ENCODE results near the gene PDS5B.

Gene PDS5B

DNA sequence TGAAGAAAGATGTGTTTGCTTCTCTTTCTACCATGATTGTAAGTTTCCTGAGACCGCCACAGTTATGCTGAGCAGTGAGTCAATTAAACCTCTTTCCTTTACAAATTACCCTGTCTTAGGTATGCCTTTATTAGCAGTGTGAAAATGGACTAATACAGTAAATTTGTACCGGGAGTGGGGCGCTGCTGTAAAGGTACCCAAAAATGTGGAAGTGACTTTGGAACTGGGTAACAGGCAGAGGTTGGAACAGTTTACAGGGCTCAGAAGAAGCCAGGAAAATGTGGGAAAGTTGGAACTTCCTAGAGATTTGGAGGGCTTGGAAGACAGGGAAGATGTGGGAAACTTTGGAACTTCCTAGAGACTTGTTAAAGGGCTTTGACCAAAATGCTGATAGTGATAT is 9.2 kb upstream of the PDS5B start:
- no peaks in the 10 kb centered on the region for H3K4me1 ChIP-seq
- H3K36me3 ChIP-seq (replicated peaks): no peaks in the 10 kb centered on the region
- in situ Hi-C loops (cut with MboI; ENCODE audit: low sequenced_read_pairs): loop anchor here (25.0 kb wide), 1 partner anchor 1135 kb away; no protein-coding TSS in a partner anchor
- no peak for DNase-seq (ENCODE audit: low spot score in 2 of 2)
- H3K27me3 ChIP-seq (ENCODE audit: low read depth): no peaks in the 10 kb centered on the region
- peaks cover 8% of the 10 kb centered on the region; the same call in 1 of the 2 replicates for H3K9me3 ChIP-seq
- no peak overlapping the region for H3K4me3 ChIP-seq

DNA sequence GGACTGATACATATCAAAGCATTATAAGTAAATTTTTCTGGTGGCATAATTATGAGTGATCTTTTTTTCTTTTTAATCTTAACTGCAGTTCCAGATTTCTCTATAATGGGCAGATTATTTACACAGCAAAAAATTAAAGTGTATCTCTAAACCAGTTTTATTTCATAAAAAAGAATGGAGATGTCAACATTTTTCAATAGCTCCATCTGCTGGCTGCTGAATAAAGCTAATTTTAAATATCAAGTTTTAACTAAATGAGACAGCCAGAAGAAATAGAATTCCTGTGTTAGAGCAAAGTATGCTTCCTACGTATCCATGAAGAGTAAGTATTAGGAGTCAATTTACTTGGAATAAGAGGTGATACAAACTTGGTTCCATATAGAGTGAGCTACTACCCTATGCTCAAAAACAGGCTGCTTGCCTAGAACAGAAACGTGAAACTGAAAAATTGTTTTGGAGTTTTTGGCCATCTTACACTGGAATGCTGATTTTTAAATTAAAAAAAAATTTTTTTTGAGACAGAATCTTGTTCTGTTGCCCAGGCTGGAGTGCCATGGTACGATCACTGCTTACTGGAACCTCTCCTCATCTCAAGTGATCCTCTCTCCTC is 5.0 kb upstream of the PDS5B start:
- in situ Hi-C loops (cut with MboI; ENCODE audit: low sequenced_read_pairs): loop anchor here (25.0 kb wide), 1 partner anchor 1131 kb away; no protein-coding TSS in a partner anchor
- Histone ChIP-seq H3K27me3 (ENCODE audit: low read depth) (no peaks in the 10 kb centered on the region), H3K36me3 (replicated peaks) (no peaks in the 10 kb centered on the region), H3K4me1 (peaks cover 6% of the 10 kb centered on the region), H3K9me3 (peaks cover 8% of the 10 kb centered on the region; the same call in 1 of the 2 replicates), H3K4me3 (no peak overlapping the region)
- peak in 1 of 2 experiments; percentile 34 for DNase-seq (ENCODE audit: low spot score in 2 of 2)

DNA sequence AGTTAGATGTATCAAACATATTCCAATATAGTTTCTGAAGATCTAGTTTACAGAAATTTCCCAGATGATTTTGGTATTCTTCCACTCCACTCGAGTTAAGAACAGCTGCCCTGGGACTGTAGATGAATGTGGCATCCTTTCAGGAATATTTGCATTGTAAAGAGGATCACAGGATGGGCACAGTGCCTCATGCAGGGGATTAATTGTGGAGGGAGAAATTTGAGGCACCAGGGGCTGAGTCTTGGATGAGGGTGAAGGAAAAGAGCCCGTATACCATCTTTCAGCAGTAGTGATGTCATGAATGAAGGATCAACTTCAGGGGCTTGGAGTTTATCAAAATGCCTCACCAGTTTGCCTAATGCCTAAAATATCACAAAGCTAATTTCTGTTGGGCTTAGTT is 4.0 kb upstream of the PDS5B start:
- H3K4me3 ChIP-seq: no peak overlapping the region
- peaks cover 6% of the 10 kb centered on the region for H3K4me1 ChIP-seq
- DNase-seq (ENCODE audit: low spot score in 2 of 2): no peak
- in situ Hi-C loops (cut with MboI; ENCODE audit: low sequenced_read_pairs): loop anchor here (25.0 kb wide), 1 partner anchor 1130 kb away; no protein-coding TSS in a partner anchor
- H3K36me3 ChIP-seq (replicated peaks): no peaks in the 10 kb centered on the region
- no peaks in the 10 kb centered on the region for H3K27me3 ChIP-seq (ENCODE audit: low read depth)
- 0 out of 2 replicates have a peak, but pooled peaks cover 6% of the 10 kb centered on the region for H3K9me3 ChIP-seq

DNA sequence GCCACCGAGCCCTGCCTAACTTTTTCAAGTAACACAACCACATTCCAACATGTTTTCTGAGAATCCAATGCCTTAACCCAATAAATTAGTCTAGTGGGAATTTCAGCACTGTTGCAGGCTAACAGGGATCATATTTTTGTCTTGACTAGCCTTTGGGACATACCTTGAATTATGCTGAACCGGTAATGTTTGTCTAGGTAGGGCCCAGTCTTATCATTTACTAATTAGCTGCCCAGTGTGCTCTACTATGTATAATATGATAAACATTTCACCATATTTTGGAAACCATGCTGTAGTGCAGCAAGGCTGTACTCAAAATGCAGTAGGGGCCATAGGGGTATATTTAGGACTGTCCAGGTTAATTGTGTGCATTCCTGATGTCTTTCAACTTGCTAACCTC is 3.3 kb upstream of the PDS5B start:
- no peak for DNase-seq (ENCODE audit: low spot score in 2 of 2)
- in situ Hi-C loops (cut with MboI; ENCODE audit: low sequenced_read_pairs): loop anchor here (25.0 kb wide), 1 partner anchor 1129 kb away; no protein-coding TSS in a partner anchor
- Histone ChIP-seq H3K9me3 (0 out of 2 replicates have a peak, but pooled peaks cover 6% of the 10 kb centered on the region), H3K4me1 (peaks cover 6% of the 10 kb centered on the region), H3K4me3 (no peak overlapping the region), H3K27me3 (ENCODE audit: low read depth) (no peaks in the 10 kb centered on the region), H3K36me3 (replicated peaks) (no peaks in the 10 kb centered on the region)

DNA sequence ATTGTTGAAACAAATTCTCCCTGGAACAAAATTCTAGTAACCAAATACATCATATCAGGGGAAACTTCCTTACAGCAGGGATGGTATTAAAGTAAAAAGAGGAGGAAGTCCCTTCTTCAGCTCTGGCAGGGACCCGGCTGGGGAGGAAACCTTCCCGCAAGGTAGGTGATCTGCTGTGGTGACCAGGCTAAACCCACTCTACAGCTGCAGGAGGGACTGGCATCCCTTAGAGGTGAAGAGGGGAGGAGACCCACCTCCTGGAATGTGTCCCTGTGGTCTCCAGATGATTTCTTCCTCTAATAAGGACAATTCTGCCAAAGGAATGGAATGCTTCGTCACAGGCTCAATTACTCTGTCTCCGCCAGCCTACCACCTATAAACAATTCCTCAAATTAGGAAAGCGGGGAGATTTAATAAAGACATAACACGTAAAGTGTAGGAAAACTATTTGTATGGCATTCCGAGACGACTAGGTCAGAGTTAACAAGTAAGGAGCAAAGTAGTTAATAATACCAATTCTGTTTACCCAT is 637 bp upstream of the PDS5B start:
- peak overlapping the region; percentile 72 for H3K4me3 ChIP-seq
- no peaks in the 10 kb centered on the region for H3K36me3 ChIP-seq (replicated peaks)
- no peaks in the 10 kb centered on the region for H3K27me3 ChIP-seq (ENCODE audit: low read depth)
- in situ Hi-C loops (cut with MboI; ENCODE audit: low sequenced_read_pairs): loop anchor here (25.0 kb wide), 1 partner anchor 1127 kb away; no protein-coding TSS in a partner anchor
- no peak for DNase-seq (ENCODE audit: low spot score in 2 of 2)
- H3K4me1 ChIP-seq: peaks cover 20% of the 10 kb centered on the region
- no peaks in the 10 kb centered on the region for H3K9me3 ChIP-seq

DNA sequence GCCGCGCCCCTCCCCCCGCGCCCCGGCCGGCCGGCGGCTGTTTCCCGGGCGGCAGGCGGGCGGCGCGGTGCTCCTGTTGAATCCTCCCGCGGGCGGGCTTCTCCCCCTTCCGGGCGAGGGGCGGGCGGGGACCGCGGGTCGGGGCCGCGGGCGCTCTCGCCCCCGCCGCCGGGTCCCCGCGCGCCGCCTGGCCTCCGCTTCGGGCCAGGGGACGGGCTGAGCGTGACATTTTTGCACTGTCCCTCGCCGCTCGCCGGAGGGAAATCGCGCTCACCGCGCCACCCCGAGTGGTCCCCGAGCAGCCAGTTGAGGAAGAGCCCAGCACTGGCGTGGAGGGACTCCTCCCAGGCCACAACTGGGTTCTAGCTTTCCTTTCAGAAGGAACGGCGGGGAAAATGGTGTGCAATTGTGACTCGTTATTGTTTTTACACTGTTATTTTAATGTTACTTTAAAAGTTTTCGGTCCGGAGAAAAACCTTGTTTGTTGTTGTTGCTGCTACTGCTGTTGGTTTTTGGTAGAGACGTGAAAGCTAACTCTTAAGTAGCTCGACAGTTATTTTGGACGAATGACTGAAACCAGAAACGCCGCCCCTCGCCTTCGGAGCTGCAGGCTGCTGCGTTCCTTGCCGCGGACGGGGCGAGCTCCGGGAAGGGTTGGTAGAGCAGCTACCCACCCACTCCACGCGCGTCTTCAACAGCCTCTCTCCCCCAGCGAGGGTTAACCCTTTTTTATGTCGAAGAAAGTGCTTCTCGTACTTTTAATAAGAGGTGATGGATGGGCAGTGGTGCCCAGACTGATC is 959 bp downstream of the PDS5B start:
- peaks cover 20% of the 10 kb centered on the region for H3K4me1 ChIP-seq
- no peaks in the 10 kb centered on the region for H3K36me3 ChIP-seq (replicated peaks)
- H3K9me3 ChIP-seq: no peaks in the 10 kb centered on the region
- H3K27me3 ChIP-seq (ENCODE audit: low read depth): no peaks in the 10 kb centered on the region
- DNase-seq (ENCODE audit: low spot score in 2 of 2): peak; percentile 40 to 74
- H3K4me3 ChIP-seq: peak overlapping the region; percentile 74
- in situ Hi-C loops (cut with MboI; ENCODE audit: low sequenced_read_pairs): loop anchor here (25.0 kb wide), 1 partner anchor 1125 kb away; no protein-coding TSS in a partner anchor

DNA sequence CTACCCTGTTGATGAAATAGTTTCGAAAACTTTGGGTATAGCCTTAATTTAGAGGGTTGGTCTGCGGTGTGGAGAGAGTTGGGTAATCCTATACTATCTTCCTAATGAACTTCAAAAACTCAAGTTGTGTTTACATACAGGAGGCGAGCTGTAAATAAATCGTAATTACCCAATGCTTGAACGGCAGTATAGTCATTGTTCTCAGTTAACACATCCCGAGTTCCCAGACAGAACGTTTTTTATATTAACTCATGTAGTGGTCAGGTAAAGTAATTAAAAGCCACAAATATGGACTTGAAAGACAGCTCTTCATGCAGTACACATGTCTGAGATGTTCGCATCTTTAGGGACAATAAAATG is 1.5 kb downstream of the PDS5B start:
- in situ Hi-C loops (cut with MboI; ENCODE audit: low sequenced_read_pairs): loop anchor here (25.0 kb wide), 1 partner anchor 1125 kb away; no protein-coding TSS in a partner anchor
- no peaks in the 10 kb centered on the region for H3K27me3 ChIP-seq (ENCODE audit: low read depth)
- peak overlapping the region; percentile 74 for H3K4me3 ChIP-seq
- no peaks in the 10 kb centered on the region for H3K36me3 ChIP-seq (replicated peaks)
- peaks cover 20% of the 10 kb centered on the region for H3K4me1 ChIP-seq
- peak in 1 of 2 experiments; percentile 12 for DNase-seq (ENCODE audit: low spot score in 2 of 2)
- no peaks in the 10 kb centered on the region for H3K9me3 ChIP-seq

DNA sequence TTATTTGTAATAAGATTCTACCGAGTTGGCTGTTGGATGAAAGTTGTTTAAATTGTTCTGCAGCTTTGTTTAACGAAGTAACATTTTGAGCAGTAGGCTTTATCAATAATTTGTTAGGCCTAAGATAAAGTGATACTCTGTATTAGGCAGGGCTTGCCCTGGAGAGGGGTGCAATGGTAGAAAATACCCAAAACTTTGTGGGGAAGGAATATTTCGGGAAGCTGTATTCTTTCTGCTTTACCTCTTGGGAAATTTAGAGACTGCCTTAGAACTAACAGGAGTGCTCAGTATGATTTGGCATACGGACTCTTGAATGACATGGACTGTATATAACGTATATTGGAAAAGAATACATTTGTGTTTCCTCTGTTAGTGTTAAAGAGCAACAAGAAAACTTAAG is 2.5 kb downstream of the PDS5B start:
- Histone ChIP-seq H3K27me3 (ENCODE audit: low read depth) (no peaks in the 10 kb centered on the region), H3K4me3 (peak overlapping the region; percentile 74), H3K4me1 (peaks cover 21% of the 10 kb centered on the region), H3K36me3 (replicated peaks) (no peaks in the 10 kb centered on the region), H3K9me3 (no peaks in the 10 kb centered on the region)
- no peak for DNase-seq (ENCODE audit: low spot score in 2 of 2)
- in situ Hi-C loops (cut with MboI; ENCODE audit: low sequenced_read_pairs): loop anchor here (25.0 kb wide), 1 partner anchor 1124 kb away; no protein-coding TSS in a partner anchor

DNA sequence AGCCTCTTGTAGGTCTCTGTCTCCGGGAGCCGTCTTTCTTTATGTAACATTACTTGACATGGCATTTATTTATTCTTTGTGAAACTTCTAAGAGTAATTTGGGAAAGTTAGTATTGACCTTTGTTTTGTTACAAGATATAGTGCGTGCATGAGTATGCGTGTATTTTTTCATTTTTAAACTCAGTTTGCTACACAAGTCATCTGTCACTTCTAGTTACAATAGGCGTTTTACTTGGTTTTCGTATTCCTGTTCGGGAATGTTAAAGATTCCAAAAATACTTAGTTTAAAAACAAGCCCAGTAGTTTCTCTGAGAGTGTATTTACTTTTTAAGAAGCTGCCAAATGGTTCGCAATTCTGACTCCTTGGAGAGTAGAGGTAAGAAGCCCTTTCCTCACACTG is 3.2 kb downstream of the PDS5B start:
- peaks cover 27% of the 10 kb centered on the region for H3K4me1 ChIP-seq
- DNase-seq (ENCODE audit: low spot score in 2 of 2): no peak
- in situ Hi-C loops (cut with MboI; ENCODE audit: low sequenced_read_pairs): loop anchor here (25.0 kb wide), 1 partner anchor 1123 kb away; no protein-coding TSS in a partner anchor
- H3K4me3 ChIP-seq: peak overlapping the region; percentile 74; the same call in 1 of the 2 replicates
- H3K36me3 ChIP-seq (replicated peaks): no peaks in the 10 kb centered on the region
- no peaks in the 10 kb centered on the region for H3K27me3 ChIP-seq (ENCODE audit: low read depth)
- H3K9me3 ChIP-seq: no peaks in the 10 kb centered on the region

DNA sequence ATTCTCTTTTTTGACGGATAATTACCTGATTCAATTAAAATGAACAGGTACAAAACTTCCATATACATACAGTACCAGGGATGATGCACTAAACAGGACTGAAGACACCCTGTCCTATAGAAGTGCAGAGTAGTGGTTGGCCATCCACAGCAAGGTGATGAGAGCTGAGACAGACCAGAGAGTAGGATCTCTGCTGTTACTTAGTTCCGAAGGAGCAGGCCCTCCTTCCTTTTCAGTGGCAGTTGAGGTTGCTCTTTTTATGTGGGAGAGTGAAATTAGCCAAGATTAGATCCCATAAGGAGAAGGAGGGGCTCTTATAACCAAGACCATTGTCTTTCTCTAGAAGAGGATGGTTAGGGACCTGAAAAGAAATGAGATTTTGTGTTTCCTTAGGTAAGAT is 4.0 kb downstream of the PDS5B start:
- peaks cover 31% of the 10 kb centered on the region for H3K4me1 ChIP-seq
- H3K4me3 ChIP-seq: no peak overlapping the region
- H3K36me3 ChIP-seq (replicated peaks): no peaks in the 10 kb centered on the region
- no peak for DNase-seq (ENCODE audit: low spot score in 2 of 2)
- in situ Hi-C loops (cut with MboI; ENCODE audit: low sequenced_read_pairs): loop anchor here (25.0 kb wide), 1 partner anchor 1122 kb away; no protein-coding TSS in a partner anchor
- H3K27me3 ChIP-seq (ENCODE audit: low read depth): no peaks in the 10 kb centered on the region
- no peaks in the 10 kb centered on the region for H3K9me3 ChIP-seq

DNA sequence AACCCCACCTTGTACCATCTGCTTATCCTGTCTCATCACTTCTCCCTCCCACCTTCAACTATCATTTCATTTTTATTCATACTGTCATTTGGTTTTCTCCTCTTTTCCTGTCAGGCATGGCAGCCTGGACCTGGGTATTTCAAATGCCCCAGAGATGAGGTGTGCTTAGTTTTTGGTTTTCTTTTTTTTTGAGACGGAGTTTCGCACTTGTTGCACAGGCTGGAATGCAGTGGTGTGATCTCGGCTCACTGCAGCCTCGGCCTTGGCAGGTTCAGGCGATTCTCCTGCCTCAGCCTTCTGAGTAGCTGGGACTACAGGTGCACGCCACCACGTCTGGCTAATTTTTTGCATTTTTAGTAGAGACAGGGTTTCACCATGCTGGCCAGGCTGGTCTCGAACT is 5.8 kb downstream of the PDS5B start:
- no peak for DNase-seq (ENCODE audit: low spot score in 2 of 2)
- in situ Hi-C loops (cut with MboI; ENCODE audit: low sequenced_read_pairs): loop anchor here (25.0 kb wide), 1 partner anchor 1120 kb away; no protein-coding TSS in a partner anchor
- Histone ChIP-seq H3K9me3 (no peaks in the 10 kb centered on the region), H3K27me3 (ENCODE audit: low read depth) (no peaks in the 10 kb centered on the region), H3K36me3 (replicated peaks) (no peaks in the 10 kb centered on the region), H3K4me1 (peaks cover 26% of the 10 kb centered on the region), H3K4me3 (no peak overlapping the region)

DNA sequence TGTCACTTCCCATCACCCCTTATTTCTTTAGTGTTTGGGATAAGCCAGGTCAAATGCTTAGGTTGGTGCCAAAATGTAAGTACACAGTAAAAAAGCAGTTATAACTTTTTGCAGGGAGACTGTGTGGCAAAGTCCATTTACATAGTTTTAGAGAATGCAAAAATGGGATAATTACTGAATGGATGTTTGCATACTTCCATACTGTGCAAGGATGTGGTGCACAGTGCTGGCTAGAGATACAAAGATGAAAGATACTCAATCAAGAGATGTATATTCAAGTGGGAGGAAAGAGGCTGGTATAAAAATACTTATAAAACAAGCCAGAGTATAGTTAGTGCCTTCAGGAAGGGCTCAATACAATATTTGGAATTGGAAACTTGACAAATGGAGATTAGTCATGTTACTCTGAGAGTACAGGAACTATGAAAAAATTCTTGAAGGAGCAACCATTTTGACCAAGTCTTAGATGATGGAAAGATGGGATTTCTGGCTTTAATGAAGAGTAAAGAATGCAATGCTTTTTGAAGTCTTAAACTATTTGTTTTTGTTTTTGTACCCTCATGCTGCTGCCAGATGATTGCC is 8.0 kb downstream of the PDS5B start:
- in situ Hi-C loops (cut with MboI; ENCODE audit: low sequenced_read_pairs): loop anchor here (25.0 kb wide), 1 partner anchor 1118 kb away; no protein-coding TSS in a partner anchor
- H3K27me3 ChIP-seq (ENCODE audit: low read depth): no peaks in the 10 kb centered on the region
- no peak for DNase-seq (ENCODE audit: low spot score in 2 of 2)
- no peaks in the 10 kb centered on the region for H3K36me3 ChIP-seq (replicated peaks)
- H3K4me3 ChIP-seq: no peak overlapping the region
- H3K4me1 ChIP-seq: peaks cover 21% of the 10 kb centered on the region
- no peaks in the 10 kb centered on the region for H3K9me3 ChIP-seq

DNA sequence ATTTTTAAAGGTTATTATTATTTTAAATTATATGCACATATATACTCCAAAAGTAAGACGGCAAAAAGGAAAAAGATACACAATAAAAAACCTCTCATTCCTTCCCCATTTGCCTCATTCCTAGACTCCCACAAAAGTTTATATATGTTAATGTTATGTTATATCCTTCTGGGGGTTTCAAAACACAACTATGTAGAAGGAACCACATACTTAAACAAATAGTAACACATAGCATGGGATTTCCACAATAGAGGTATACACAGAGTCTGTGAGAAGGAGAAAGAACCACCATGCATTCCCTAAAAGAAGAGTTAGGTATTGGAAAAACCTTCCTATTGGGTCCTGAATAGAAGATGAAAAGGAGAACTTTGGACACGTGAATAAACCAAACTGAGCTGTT is 9.1 kb downstream of the PDS5B start:
- H3K9me3 ChIP-seq: no peaks in the 10 kb centered on the region
- no peaks in the 10 kb centered on the region for H3K36me3 ChIP-seq (replicated peaks)
- H3K4me3 ChIP-seq: no peak overlapping the region
- no peak for DNase-seq (ENCODE audit: low spot score in 2 of 2)
- H3K4me1 ChIP-seq: peaks cover 16% of the 10 kb centered on the region
- no peaks in the 10 kb centered on the region for H3K27me3 ChIP-seq (ENCODE audit: low read depth)
- in situ Hi-C loops (cut with MboI; ENCODE audit: low sequenced_read_pairs): loop anchor here (25.0 kb wide), 1 partner anchor 1117 kb away; no protein-coding TSS in a partner anchor

All from HAP-1 (cell line).